ENCODE measurements around the gene ZNF302. TPM values are rescaled to one million over a fixed set of nuclear protein-coding genes. Genes with fewer than 3 reads are reported as not detected.

ZNF302 gene
- total RNA-seq, 1 donor from 2014 or later: 45.6 TPM

DNA sequence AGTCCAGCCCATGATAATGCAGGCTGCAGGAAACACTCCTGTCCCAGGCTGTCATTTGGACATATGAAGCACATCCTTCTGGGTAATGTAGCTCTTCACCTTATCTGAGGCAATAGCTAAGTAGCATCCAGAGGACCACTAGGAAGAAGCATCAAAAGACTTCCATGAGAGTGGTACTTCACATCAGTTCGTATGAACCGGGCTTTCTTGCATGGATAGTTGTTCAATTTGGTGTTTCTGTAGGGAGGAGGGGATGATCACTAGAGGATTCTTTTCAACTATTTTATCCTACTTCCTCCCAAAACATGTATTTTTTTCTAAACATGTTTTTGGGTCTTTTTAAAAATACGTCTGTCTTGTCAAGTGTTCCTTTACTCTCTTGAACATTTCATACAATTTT, 12.9 kb downstream of the ZNF302 start:
- no peak for DNase-seq
- TF ChIP-seq, protein P1, sequence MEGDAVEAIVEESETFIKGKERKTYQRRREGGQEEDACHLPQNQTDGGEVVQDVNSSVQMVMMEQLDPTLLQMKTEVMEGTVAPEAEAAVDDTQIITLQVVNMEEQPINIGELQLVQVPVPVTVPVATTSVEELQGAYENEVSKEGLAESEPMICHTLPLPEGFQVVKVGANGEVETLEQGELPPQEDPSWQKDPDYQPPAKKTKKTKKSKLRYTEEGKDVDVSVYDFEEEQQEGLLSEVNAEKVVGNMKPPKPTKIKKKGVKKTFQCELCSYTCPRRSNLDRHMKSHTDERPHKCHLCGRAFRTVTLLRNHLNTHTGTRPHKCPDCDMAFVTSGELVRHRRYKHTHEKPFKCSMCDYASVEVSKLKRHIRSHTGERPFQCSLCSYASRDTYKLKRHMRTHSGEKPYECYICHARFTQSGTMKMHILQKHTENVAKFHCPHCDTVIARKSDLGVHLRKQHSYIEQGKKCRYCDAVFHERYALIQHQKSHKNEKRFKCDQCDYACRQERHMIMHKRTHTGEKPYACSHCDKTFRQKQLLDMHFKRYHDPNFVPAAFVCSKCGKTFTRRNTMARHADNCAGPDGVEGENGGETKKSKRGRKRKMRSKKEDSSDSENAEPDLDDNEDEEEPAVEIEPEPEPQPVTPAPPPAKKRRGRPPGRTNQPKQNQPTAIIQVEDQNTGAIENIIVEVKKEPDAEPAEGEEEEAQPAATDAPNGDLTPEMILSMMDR (IDR thresholded peaks at IDR 0.05; ENCODE audit: borderline replicate concordance): no peak

DNA sequence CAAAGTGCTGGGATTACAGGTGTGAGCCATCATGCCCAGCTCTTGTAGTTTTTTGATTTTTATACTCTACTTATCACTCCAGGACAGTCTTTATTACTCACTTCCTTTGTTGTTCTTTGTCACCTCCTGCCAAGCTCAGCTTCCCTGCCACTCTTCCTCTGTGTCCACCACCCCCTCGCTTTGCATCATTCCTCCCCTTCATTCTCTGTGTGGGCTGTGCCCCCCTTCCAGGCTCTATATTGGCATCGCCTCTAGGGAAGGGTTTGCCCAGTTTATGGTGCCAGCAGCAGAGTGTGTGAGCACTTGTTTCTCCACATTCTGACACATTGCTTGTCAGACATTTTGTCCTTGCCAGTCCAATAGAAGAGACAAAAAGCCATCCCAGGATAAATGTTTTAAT, 15.1 kb downstream of the ZNF302 start:
- H3K9me3 ChIP-seq (replicated peaks): peaks cover 3% of the 10 kb centered on the region
- no peaks in the 10 kb centered on the region for H3K27me3 ChIP-seq (ENCODE audit: low read depth)
- no peak for DNase-seq
- TF ChIP-seq, protein P1 (IDR thresholded peaks at IDR 0.05; ENCODE audit: borderline replicate concordance): no peak
- no peaks in the 10 kb centered on the region for H3K36me3 ChIP-seq
- no peaks in the 10 kb centered on the region for H3K4me1 ChIP-seq
- no peak overlapping the region for H3K4me3 ChIP-seq
- no peak overlapping the region for H3K27ac ChIP-seq (replicated peaks)
- intact Hi-C loops (cut with micrococcal nuclease): no loop called here

More for the DNA sequence above, 12.9 kb downstream of the ZNF302 start:
- no peaks in the 10 kb centered on the region for H3K4me1 ChIP-seq
- intact Hi-C loops (cut with micrococcal nuclease): no loop called here
- H3K9me3 ChIP-seq (replicated peaks): peaks cover 25% of the 10 kb centered on the region
- no peak overlapping the region for H3K4me3 ChIP-seq
- H3K27me3 ChIP-seq (ENCODE audit: low read depth): no peaks in the 10 kb centered on the region
- no peak overlapping the region for H3K27ac ChIP-seq (replicated peaks)
- H3K36me3 ChIP-seq: peaks cover 4% of the 10 kb centered on the region

DNA sequence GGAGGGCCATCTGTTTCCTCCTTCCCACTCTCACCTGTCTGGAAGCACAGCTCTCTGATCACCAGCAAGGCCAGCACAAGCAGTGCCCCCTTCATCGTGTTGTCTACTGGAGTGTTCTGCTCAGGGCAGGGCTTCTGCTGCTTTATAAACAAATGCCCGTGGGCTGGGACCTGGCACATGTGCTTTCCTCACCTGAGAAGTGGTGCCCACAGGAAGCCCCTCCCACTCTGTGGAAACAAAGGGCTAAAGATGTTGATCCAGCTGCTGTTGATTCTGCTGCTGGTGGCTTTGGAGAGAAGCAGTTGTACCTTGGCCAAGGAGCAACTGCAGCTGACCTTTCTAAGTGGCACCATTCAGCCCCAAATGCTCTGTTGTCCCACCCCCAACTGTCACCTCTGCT, 30.2 kb downstream of the ZNF302 start:
- H3K36me3 ChIP-seq: no peaks in the 10 kb centered on the region
- no peak overlapping the region for H3K27ac ChIP-seq (replicated peaks)
- intact Hi-C loops (cut with micrococcal nuclease): no loop called here
- TF ChIP-seq, protein P1 (IDR thresholded peaks at IDR 0.05; ENCODE audit: borderline replicate concordance): no peak
- peaks cover 17% of the 10 kb centered on the region for H3K9me3 ChIP-seq (replicated peaks)
- H3K4me1 ChIP-seq: no peaks in the 10 kb centered on the region
- no peak overlapping the region for H3K4me3 ChIP-seq
- DNase-seq: no peak
- H3K27me3 ChIP-seq (ENCODE audit: low read depth): peaks cover 5% of the 10 kb centered on the region

DNA sequence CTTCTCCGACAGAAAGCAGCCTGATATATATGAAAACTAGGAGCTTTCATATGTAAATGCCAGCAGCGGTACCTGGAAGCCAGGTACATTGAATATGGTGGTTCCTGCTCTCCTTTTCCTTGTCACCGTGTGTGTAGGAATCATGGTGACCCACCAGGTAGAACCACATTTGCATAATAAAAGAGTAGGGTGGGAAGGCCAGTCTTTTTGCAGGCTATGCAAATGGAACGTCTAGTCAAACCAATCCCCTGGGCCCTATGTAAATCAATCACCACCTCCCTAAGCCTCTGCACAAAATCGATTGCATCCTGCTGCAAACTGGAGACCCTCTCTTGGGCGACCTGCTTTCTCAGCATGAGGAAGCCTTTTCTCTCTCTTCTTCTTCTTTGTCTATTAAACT, 34.4 kb downstream of the ZNF302 start:
- Histone ChIP-seq H3K27me3 (ENCODE audit: low read depth) (peaks cover under 1% of the 10 kb centered on the region), H3K4me1 (no peaks in the 10 kb centered on the region), H3K4me3 (no peak overlapping the region), H3K27ac (replicated peaks) (no peak overlapping the region), H3K36me3 (no peaks in the 10 kb centered on the region), H3K9me3 (replicated peaks) (peaks cover 15% of the 10 kb centered on the region)
- intact Hi-C loops (cut with micrococcal nuclease): loop anchor here (2.0 kb wide), 1 partner anchor 71 kb away; no protein-coding TSS in a partner anchor
- no peak for DNase-seq
- TF ChIP-seq, protein P1 (IDR thresholded peaks at IDR 0.05; ENCODE audit: borderline replicate concordance): no peak

DNA sequence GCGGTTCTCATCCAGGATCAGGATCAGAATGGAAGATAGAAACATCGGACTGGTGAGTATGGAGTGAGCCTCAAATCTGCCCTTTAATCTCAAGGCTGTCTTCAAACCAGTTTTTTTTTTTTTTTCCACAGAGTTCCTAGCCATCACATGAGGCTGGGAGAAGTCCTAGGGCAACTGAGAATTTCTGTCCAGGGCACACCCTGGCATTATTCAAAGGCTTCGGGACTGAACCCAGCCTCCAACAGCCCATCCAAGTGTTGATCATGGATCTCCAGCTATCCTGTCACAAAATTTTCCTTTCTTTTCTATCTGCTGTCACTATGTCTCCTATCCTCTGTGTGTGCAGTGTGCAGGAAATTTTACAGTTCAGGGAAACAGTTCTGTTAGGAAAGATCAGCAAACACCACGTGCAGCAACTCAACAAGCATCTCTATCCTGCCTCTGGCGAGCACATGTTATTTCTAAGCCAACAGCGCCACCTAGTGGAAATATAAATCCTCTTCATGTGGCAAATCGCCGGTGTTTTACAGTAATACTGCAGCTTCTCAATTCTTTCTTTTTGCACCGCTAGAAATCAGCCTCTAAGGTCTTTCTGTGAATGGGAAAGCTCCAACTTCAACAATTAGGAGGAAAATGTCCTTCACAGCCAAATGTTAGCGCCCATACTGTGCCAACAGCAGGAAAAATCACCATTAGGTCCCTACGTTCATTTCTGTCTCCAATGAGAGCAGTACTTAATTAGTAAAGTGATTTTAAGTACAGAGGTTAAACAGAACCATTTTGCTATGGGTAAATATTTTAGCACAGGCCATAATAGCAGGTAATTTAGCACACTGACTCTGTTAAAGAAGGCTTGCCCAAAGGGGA, 35.1 kb downstream of the ZNF302 start:
- Histone ChIP-seq H3K36me3 (no peaks in the 10 kb centered on the region), H3K27me3 (ENCODE audit: low read depth) (no peaks in the 10 kb centered on the region), H3K4me1 (no peaks in the 10 kb centered on the region), H3K9me3 (replicated peaks) (peaks cover 8% of the 10 kb centered on the region), H3K4me3 (no peak overlapping the region), H3K27ac (replicated peaks) (no peak overlapping the region)
- intact Hi-C loops (cut with micrococcal nuclease): loop anchor here (2.0 kb wide), 1 partner anchor 72 kb away; no protein-coding TSS in a partner anchor
- no peak for DNase-seq
- TF ChIP-seq, protein P1 (IDR thresholded peaks at IDR 0.05; ENCODE audit: borderline replicate concordance): peak; percentile 85

All from left ventricle myocardium inferior (tissue), 1 donor.